ENCODE results near the gene LRRC73. TPM values are rescaled to one million over a fixed set of nuclear protein-coding genes. Genes with fewer than 3 reads are reported as not detected.

The LRRC73 gene
- total RNA-seq, 1 experiment from 2014 or later: 0.22 TPM

- BruUV-seq (replicated peaks): no TSS peak
- Histone ChIP-seq H3K4me1 (ENCODE audit: insufficient read depth, low read length) (peaks cover 15% of the 10 kb centered on the region), H3K4me3 (ENCODE audit: low read length) (no peak overlapping the region), H2AFZ (ENCODE audit: low read length) (no peak overlapping the region), H3K4me2 (ENCODE audit: low read length) (no peak overlapping the region), H3K36me3 (ENCODE audit: low read depth, low read length) (no peaks in the 10 kb centered on the region), H3K27ac (ENCODE audit: low read length) (no peak overlapping the region), H3K9me3 (ENCODE audit: low read length) (no peaks in the 10 kb centered on the region), H3K79me2 (ENCODE audit: low read length) (peaks cover 1% of the 10 kb centered on the region), H3K27me3 (ENCODE audit: low read length) (no peaks in the 10 kb centered on the region), H3F3A (ENCODE audit: low read length, unreplicated experiment) (no peaks in the 10 kb centered on the region), H4K20me1 (ENCODE audit: low read length) (no peaks in the 10 kb centered on the region), H3K9ac (ENCODE audit: low read length) (no peak overlapping the region), H3K9me2 (replicated peaks; ENCODE audit: low read length) (no peaks in the 10 kb centered on the region)
- DNase-seq: no peak
- ChIA-PET CTCF (no interaction called here), POLR2A (ENCODE audit: unreplicated experiment) (no interaction called here)
- no peak for ATAC-seq
- intact Hi-C loops (cut with micrococcal nuclease): no loop called here
- TF ChIP-seq CTCF (conservative IDR thresholded peaks at IDR 0.05; ENCODE audit: low read depth, low read length) (no peak), EZH2phosphoT487 (IDR thresholded peaks at IDR 0.05; ENCODE audit: borderline replicate concordance, low read length) (no peak), EZH2 (IDR thresholded peaks at IDR 0.05; ENCODE audit: low read length, unreplicated experiment) (no peak)
Observed at GRCh38 chr6:43472515-43472914, 37.6 kb downstream of the LRRC73 start.

- Histone ChIP-seq H3K79me2 (ENCODE audit: low read length) (no peaks in the 10 kb centered on the region), H4K20me1 (ENCODE audit: low read length) (no peaks in the 10 kb centered on the region), H3K36me3 (ENCODE audit: low read depth, low read length) (no peaks in the 10 kb centered on the region), H3K4me3 (ENCODE audit: low read length) (no peak overlapping the region), H3K9ac (ENCODE audit: low read length) (no peak overlapping the region), H3K4me2 (ENCODE audit: low read length) (peak overlapping the region; percentile 9; the same call in 1 of the 2 replicates), H3K9me2 (replicated peaks; ENCODE audit: low read length) (no peaks in the 10 kb centered on the region), H2AFZ (ENCODE audit: low read length) (no peak overlapping the region), H3K27ac (ENCODE audit: low read length) (no peak overlapping the region), H3K27me3 (ENCODE audit: low read length) (no peaks in the 10 kb centered on the region), H3K4me1 (ENCODE audit: insufficient read depth, low read length) (peaks cover 9% of the 10 kb centered on the region; the same call in 1 of the 2 replicates), H3F3A (ENCODE audit: low read length, unreplicated experiment) (no peaks in the 10 kb centered on the region), H3K9me3 (ENCODE audit: low read length) (no peaks in the 10 kb centered on the region)
- ATAC-seq (peak; percentile 58), DNase-seq (peak; percentile 55)
- intact Hi-C loops (cut with micrococcal nuclease): no loop called here
- ChIA-PET POLR2A (ENCODE audit: unreplicated experiment) (no interaction called here), CTCF (no interaction called here)
- no peak for TF ChIP-seq CTCF (conservative IDR thresholded peaks at IDR 0.05; ENCODE audit: low read depth, low read length)
- no peak for TF ChIP-seq EZH2phosphoT487 (IDR thresholded peaks at IDR 0.05; ENCODE audit: borderline replicate concordance, low read length)
- no TSS peak for BruUV-seq (replicated peaks)
Observed at GRCh38 chr6:43471399-43471798, 38.7 kb downstream of the LRRC73 start.

GRCh38 chr6:43469947-43470346, 40.2 kb downstream of the LRRC73 start:
- Histone ChIP-seq H3K4me2 (ENCODE audit: low read length) (no peak overlapping the region), H4K20me1 (ENCODE audit: low read length) (no peaks in the 10 kb centered on the region), H3K36me3 (ENCODE audit: low read depth, low read length) (no peaks in the 10 kb centered on the region), H3K27ac (ENCODE audit: low read length) (no peak overlapping the region), H3K4me1 (ENCODE audit: insufficient read depth, low read length) (peaks cover 9% of the 10 kb centered on the region; the same call in 1 of the 2 replicates), H3K79me2 (ENCODE audit: low read length) (no peaks in the 10 kb centered on the region), H3K27me3 (ENCODE audit: low read length) (no peaks in the 10 kb centered on the region), H3K4me3 (ENCODE audit: low read length) (no peak overlapping the region), H3K9ac (ENCODE audit: low read length) (no peak overlapping the region), H3K9me2 (replicated peaks; ENCODE audit: low read length) (no peaks in the 10 kb centered on the region), H3F3A (ENCODE audit: low read length, unreplicated experiment) (no peaks in the 10 kb centered on the region), H3K9me3 (ENCODE audit: low read length) (no peaks in the 10 kb centered on the region), H2AFZ (ENCODE audit: low read length) (no peak overlapping the region)
- TF ChIP-seq EZH2 (IDR thresholded peaks at IDR 0.05; ENCODE audit: low read length, unreplicated experiment) (no peak), CTCF (conservative IDR thresholded peaks at IDR 0.05; ENCODE audit: low read depth, low read length) (no peak), EZH2phosphoT487 (IDR thresholded peaks at IDR 0.05; ENCODE audit: borderline replicate concordance, low read length) (no peak)
- CTCF ChIA-PET: no interaction called here
- BruUV-seq (replicated peaks): no TSS peak
- intact Hi-C loops (cut with micrococcal nuclease): no loop called here
- no peak for ATAC-seq
- no peak for DNase-seq
- POLR2A ChIA-PET (ENCODE audit: unreplicated experiment): interaction anchor here (0.6 kb wide), 1 partner anchor 13 kb away, joined by 13 read pairs; no protein-coding TSS in a partner anchor

All from PC-3 (cell line).